ENCODE results near the gene ACY1.

ACY1 gene

GRCh38 chr3:51982838-51983577, at the start of gene ACY1:
Gene ACY1 (plus strand): TSS chr3:51983535. CDS start chr3:51984065, 530 bp downstream.
- DNase-seq: peak; percentile 85 to 88

GRCh38 chr3:51934139-51934850, 49.0 kb upstream of the ACY1 start:
- DNase-seq: no peak

GRCh38 chr3:51934991-51935885, 48.1 kb upstream of the ACY1 start:
- DNase-seq: no peak

GRCh38 chr3:51935886-51936755, 47.2 kb upstream of the ACY1 start:
- no peak for DNase-seq

- no peak for DNase-seq
These were observed 46.3 kb upstream of the ACY1 start for GRCh38 chr3:51937014-51937413.

- peak in 1 of 2 experiments; percentile 10 for DNase-seq
These were observed 45.5 kb upstream of the ACY1 start for GRCh38 chr3:51937611-51938450.

GRCh38 chr3:51938780-51939425, 44.4 kb upstream of the ACY1 start:
- peak in 1 of 2 experiments; percentile 13 for DNase-seq

- DNase-seq: peak; percentile 13
These were observed 42.5 kb upstream of the ACY1 start for GRCh38 chr3:51940648-51941462.

GRCh38 chr3:51941463-51941797, 41.9 kb upstream of the ACY1 start:
- no peak for DNase-seq

- DNase-seq: peak; percentile 99
These were observed 41.3 kb upstream of the ACY1 start, which contains the start of the genes PARP3 and RRP9 for GRCh38 chr3:51941798-51942602. Gene PARP3 (plus strand): TSS chr3:51942363. CDS start chr3:51943356, 993 bp downstream. Gene RRP9 (minus strand): TSS chr3:51941904. CDS start chr3:51941867, 37 bp downstream.

GRCh38 chr3:51942603-51943450, 40.5 kb upstream of the ACY1 start:
- DNase-seq: peak; percentile 66 to 73

GRCh38 chr3:51943451-51944391, 39.6 kb upstream of the ACY1 start:
- DNase-seq: no peak

- DNase-seq: no peak
These were observed 38.8 kb upstream of the ACY1 start for GRCh38 chr3:51944451-51945021.

- DNase-seq: no peak
These were observed 38.1 kb upstream of the ACY1 start for GRCh38 chr3:51945031-51945840.

All from activated T-cell treated with anti-CD3 and anti-CD28 coated beads, Interleukin-2, amount 50 U/mL, for 48 hours (primary cell).